HepG2 (cell line): Measurements from ENCODE around the gene TIMM13. TPM values are rescaled to one million over a fixed set of nuclear protein-coding genes. Genes with fewer than 3 reads are reported as not detected.

Experiments
- ASH2L ChIP-seq: fragments of 300-600, 200-600 bp; sonication (generic); IDR thresholded peaks from 2 replicates; pipeline ENCODE4 v1.7.0; 2017; ENCODE audit warnings: low read depth, mild to moderate bottlenecking, moderate library complexity, mixed read lengths, low read length; ENCODE audit not compliant: insufficient read length
- ATF5 ChIP-seq: sonication (generic); formaldehyde crosslinking; IDR thresholded peaks from 2 replicates; pipeline ENCODE4 v1.4.0; 2020; ENCODE audit warnings: mild to moderate bottlenecking, low read depth, missing genetic modification reagents
- CEBPZ ChIP-seq: IDR thresholded peaks from 2 replicates; pipeline ENCODE4 v1.6.1; 2012; ENCODE audit warnings: low read length, improper control_type of control experiment
- CREB3 ChIP-seq: sonication (generic); formaldehyde crosslinking; IDR thresholded peaks from 2 replicates; pipeline ENCODE4 v1.5.0; 2020; ENCODE audit warnings: missing genetic modification reagents
- HDAC1 ChIP-seq: sonication (generic); formaldehyde crosslinking; IDR thresholded peaks from 2 replicates; pipeline ENCODE4 v1.5.1; 2020; ENCODE audit warnings: mild to moderate bottlenecking, missing genetic modification reagents
- HES4 ChIP-seq: sonication (generic); formaldehyde crosslinking; IDR thresholded peaks from 2 replicates; pipeline ENCODE4 v1.9.0; 2021; ENCODE audit warnings: mild to moderate bottlenecking, missing genetic modification reagents, borderline replicate concordance
- MED1 ChIP-seq: sonication (generic); formaldehyde crosslinking; IDR thresholded peaks from 2 replicates; pipeline ENCODE4 v1.4.0; 2020; ENCODE audit warnings: missing genetic modification reagents
- MTF1 ChIP-seq: sonication (generic); formaldehyde crosslinking; IDR thresholded peaks from 2 replicates; pipeline ENCODE4 v1.5.0; 2020; ENCODE audit warnings: missing genetic modification reagents
- POLR2G ChIP-seq: fragments of 200-400 bp; formaldehyde crosslinking; IDR thresholded peaks from 2 replicates; pipeline ENCODE4 v1.6.1; 2018; ENCODE audit warnings: mild to moderate bottlenecking, low read depth, low read length, moderate library complexity
- RXRA ChIP-seq: sonication (generic); formaldehyde crosslinking; IDR thresholded peaks from 2 replicates; pipeline ENCODE4 v1.5.1; 2020; ENCODE audit warnings: missing genetic modification reagents
- THAP9 ChIP-seq: sonication (generic); formaldehyde crosslinking; IDR thresholded peaks from 2 replicates; pipeline ENCODE4; 2020; ENCODE audit warnings: missing genetic modification reagents, mild to moderate bottlenecking, borderline replicate concordance
- ZBTB42 ChIP-seq: sonication (generic); formaldehyde crosslinking; IDR thresholded peaks from 2 replicates; pipeline ENCODE4 v1.5.0; 2020; ENCODE audit warnings: mild to moderate bottlenecking, missing genetic modification reagents
- ZGPAT ChIP-seq: IDR thresholded peaks from 2 replicates; pipeline ENCODE4 v1.6.1; 2016; ENCODE audit warnings: mild to moderate bottlenecking
- ZNF256 ChIP-seq: sonication (generic); formaldehyde crosslinking; conservative IDR thresholded peaks from 2 replicates; pipeline ENCODE4 v1.4.0; 2020; ENCODE audit warnings: missing genetic modification reagents
- ZNF431 ChIP-seq: sonication (generic); formaldehyde crosslinking; IDR thresholded peaks from 2 replicates; pipeline ENCODE4 v1.9.0; 2022; ENCODE audit warnings: missing genetic modification reagents, low read depth, mild to moderate bottlenecking, borderline replicate concordance
- ZNF546 ChIP-seq: sonication (generic); formaldehyde crosslinking; conservative IDR thresholded peaks from 2 replicates; pipeline ENCODE4 v1.8.1; 2023; ENCODE audit warnings: mild to moderate bottlenecking, missing genetic modification reagents
- ZNF605 ChIP-seq: sonication (generic); formaldehyde crosslinking; IDR thresholded peaks from 2 replicates; pipeline ENCODE4 v1.8.0; 2022; ENCODE audit warnings: mild to moderate bottlenecking, missing genetic modification reagents
- ZNF749 ChIP-seq: sonication (generic); formaldehyde crosslinking; IDR thresholded peaks from 2 replicates; pipeline ENCODE4 v1.8.0; 2022; ENCODE audit warnings: mild to moderate bottlenecking, missing genetic modification reagents, moderate library complexity, borderline replicate concordance
- ZNF790 ChIP-seq: sonication (generic); formaldehyde crosslinking; IDR thresholded peaks from 2 replicates; pipeline ENCODE4 v1.8.0; 2022; ENCODE audit warnings: missing genetic modification reagents, mild to moderate bottlenecking, borderline replicate concordance
- ZSCAN25 ChIP-seq: sonication (generic); formaldehyde crosslinking; IDR thresholded peaks from 2 replicates; pipeline ENCODE4 v1.8.0; 2022; ENCODE audit warnings: mild to moderate bottlenecking, missing genetic modification reagents
- polyA plus RNA-seq, 8 experiments: library from polyadenylated mRNA; depleted of rRNA in 3 of 8; stranded (reverse) in 7 of 8; unstranded in 1 of 8; fragments of >200 nt; fragmentation: Illumina TruSeq in 4 of 8; extraction: Trizol in 4 of 8; gene quantifications; 2 replicates each; pipeline versions ENCODE4 v1.2.1 to v1.2.3, GENCODE V29; 2011 to 2016; ENCODE audit warnings: low read depth in 4 of 8, missing spikeins in 1 of 8, mixed read lengths in 1 of 8; ENCODE audit not compliant: insufficient read depth in 1 of 8
- total RNA-seq, 5 experiments: library from RNA; depleted of rRNA; stranded (reverse); fragments of >200 nt; fragmentation: Illumina TruSeq; extraction: Trizol; gene quantifications; 2 replicates each; pipeline ENCODE4 v1.2.3, GENCODE V29; 2016; ENCODE audit warnings: low read depth in 1 of 5

TIMM13 gene
- total and polyA plus RNA-seq, 2 of the 13 experiments (the other 11 are each of a cell fraction or from before 2014, with no cell fraction given) = 48.4 to 108 TPM

- TF ChIP-seq ZNF790 (CRISPR knock-in tag) (peak; percentile 88; the same call in 1 of the 2 replicates), ZSCAN25 (CRISPR knock-in tag) (no peak; the same call in none of the 2 replicates), ZNF749 (CRISPR knock-in tag) (peak; percentile 10; the same call in 1 of the 2 replicates), ASH2L (peak; percentile 78), CREB3 (CRISPR knock-in tag) (no peak), ZBTB42 (CRISPR knock-in tag) (no peak), POLR2G (peak; percentile 92), CEBPZ (no peak), ATF5 (CRISPR knock-in tag) (no peak), MTF1 (no peak), MED1 (CRISPR knock-in tag) (peak; percentile 93), RXRA (CRISPR knock-in tag) (peak; percentile 86), ZNF431 (CRISPR knock-in tag) (no peak), HDAC1 (CRISPR knock-in tag) (peak; percentile 78), ZGPAT (CRISPR knock-in tag) (peak; percentile 84), ZNF605 (CRISPR knock-in tag) (peak; percentile 59; the same call in 1 of the 2 replicates), HES4 (CRISPR knock-in tag) (peak; percentile 82; the same call in 1 of the 2 replicates), ZNF256 (no peak), ZNF546 (CRISPR knock-in tag) (peak; percentile 77; the same call in 1 of the 2 replicates), THAP9 (CRISPR knock-in tag) (no peak; the same call in 1 of the 2 replicates)
These were observed 10.9 kb downstream of the TIMM13 start (continued) for GRCh38 chr19:2416321-2417097.
